Neutrophil (primary cell): ENCODE measurements around the gene TRERF1.
A peak's percentile ranks its signal among the peaks of the same experiment; 100 is the strongest.

ENCODE experiments used
- H3K27ac ChIP-seq: fragments of 200-600 bp; sonication (generic); 2 replicates; pipeline ENCODE4 v1.5.1; 2016; ENCODE audit warnings: mild to moderate bottlenecking, moderate library complexity
- H3K27me3 ChIP-seq: fragments of 200-600 bp; sonication (generic); 2 replicates; pipeline ENCODE4 v1.6.0; 2016; ENCODE audit warnings: mild to moderate bottlenecking
- H3K36me3 ChIP-seq: fragments of 200-600 bp; sonication (generic); 2 replicates; pipeline ENCODE4 v1.5.1; 2017
- H3K4me1 ChIP-seq, 2 experiments: fragments of 200-600 bp in 1 of 2; sonication (generic) in 1 of 2; 1 replicate in 1 of 2; 2 replicates in 1 of 2; pipeline versions ENCODE4 v1.5.1 to v1.6.1; 2013 to 2016; ENCODE audit warnings: low read depth in 1 of 2, low read length in 1 of 2, mild to moderate bottlenecking in 1 of 2, moderate library complexity in 1 of 2; ENCODE audit not compliant: control insufficient read depth in 1 of 2, insufficient read depth in 1 of 2
- H3K4me3 ChIP-seq, 2 experiments: fragments of 200-600 bp in 1 of 2; sonication (generic) in 1 of 2; 1 replicate in 1 of 2; 2 replicates in 1 of 2; pipeline ENCODE4 v1.5.1; 2013 to 2016; ENCODE audit warnings: low read depth in 1 of 2, low read length in 1 of 2, mild to moderate bottlenecking in 1 of 2, moderate library complexity in 1 of 2
- H3K9me3 ChIP-seq: fragments of 200-600 bp; sonication (generic); 2 replicates; pipeline ENCODE4 v1.5.1; 2016
- TF ChIP-seq, protein P1 (sequence below): fragments of 200-600 bp; sonication (generic); IDR thresholded peaks from 2 replicates; pipeline ENCODE4 v1.5.1; 2016; ENCODE audit warnings: antibody characterized with exemption

Gene TRERF1

DNA sequence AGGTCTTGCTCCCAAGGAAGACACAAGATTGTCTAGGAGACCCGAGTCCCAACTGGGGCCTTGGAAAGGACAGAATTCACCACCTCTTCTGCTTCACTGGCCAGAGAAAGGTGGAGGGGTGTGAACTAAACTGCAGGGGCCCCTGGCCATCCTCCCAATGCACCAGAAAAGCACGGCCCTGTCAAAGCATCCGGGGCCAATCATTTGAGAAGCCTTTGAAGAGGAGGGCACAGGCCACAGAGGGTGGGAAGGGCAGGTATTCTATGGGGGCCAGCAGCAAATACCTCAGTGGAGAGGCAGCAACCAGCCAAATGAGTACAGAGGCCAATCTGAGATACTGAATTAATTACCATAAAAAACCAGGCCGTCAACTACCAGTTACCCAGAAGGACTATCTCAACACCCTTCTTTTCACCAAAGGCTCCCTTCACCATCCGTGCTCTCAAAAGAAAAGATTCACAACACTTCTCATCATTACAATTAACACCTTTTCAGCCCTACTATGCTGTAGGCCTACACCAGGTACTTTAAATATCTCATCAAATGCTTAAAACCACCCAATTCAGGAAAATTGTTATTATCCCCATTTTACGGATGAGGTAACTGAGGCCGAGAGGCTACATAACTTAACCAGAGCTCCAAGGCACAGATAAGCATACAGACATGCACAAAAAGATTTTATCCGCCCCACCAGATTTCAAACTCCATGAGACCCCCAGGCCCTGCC is 50.7 kb downstream of the TRERF1 start:
- Histone ChIP-seq H3K4me1 (peaks cover 4 to 8% of the 10 kb centered on the region in 2 experiments), H3K9me3 (no peaks in the 10 kb centered on the region), H3K4me3 (no peak overlapping the region), H3K27ac (no peak overlapping the region), H3K36me3 (no peaks in the 10 kb centered on the region), H3K27me3 (no peaks in the 10 kb centered on the region)
- TF ChIP-seq, protein P1, sequence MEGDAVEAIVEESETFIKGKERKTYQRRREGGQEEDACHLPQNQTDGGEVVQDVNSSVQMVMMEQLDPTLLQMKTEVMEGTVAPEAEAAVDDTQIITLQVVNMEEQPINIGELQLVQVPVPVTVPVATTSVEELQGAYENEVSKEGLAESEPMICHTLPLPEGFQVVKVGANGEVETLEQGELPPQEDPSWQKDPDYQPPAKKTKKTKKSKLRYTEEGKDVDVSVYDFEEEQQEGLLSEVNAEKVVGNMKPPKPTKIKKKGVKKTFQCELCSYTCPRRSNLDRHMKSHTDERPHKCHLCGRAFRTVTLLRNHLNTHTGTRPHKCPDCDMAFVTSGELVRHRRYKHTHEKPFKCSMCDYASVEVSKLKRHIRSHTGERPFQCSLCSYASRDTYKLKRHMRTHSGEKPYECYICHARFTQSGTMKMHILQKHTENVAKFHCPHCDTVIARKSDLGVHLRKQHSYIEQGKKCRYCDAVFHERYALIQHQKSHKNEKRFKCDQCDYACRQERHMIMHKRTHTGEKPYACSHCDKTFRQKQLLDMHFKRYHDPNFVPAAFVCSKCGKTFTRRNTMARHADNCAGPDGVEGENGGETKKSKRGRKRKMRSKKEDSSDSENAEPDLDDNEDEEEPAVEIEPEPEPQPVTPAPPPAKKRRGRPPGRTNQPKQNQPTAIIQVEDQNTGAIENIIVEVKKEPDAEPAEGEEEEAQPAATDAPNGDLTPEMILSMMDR = no peak

- TF ChIP-seq, protein P1 = no peak
- Histone ChIP-seq H3K36me3 (no peaks in the 10 kb centered on the region), H3K4me1 (peaks cover 10 to 16% of the 10 kb centered on the region in 2 experiments), H3K4me3 (no peak overlapping the region), H3K9me3 (no peaks in the 10 kb centered on the region), H3K27me3 (no peaks in the 10 kb centered on the region), H3K27ac (no peak overlapping the region)
These were observed 51.5 kb downstream of the TRERF1 start for GRCh38 chr6:42400061-42400760.

GRCh38 chr6:42396720-42397119 is 55.0 kb downstream of the TRERF1 start:
- Histone ChIP-seq H3K27me3 (no peaks in the 10 kb centered on the region), H3K4me3 (no peak overlapping the region), H3K9me3 (no peaks in the 10 kb centered on the region), H3K36me3 (no peaks in the 10 kb centered on the region), H3K27ac (no peak overlapping the region), H3K4me1 (peaks cover 32 to 36% of the 10 kb centered on the region in 2 experiments)
- TF ChIP-seq, protein P1 = no peak

GRCh38 chr6:42394881-42395620 is 56.7 kb downstream of the TRERF1 start:
- H3K9me3 ChIP-seq = no peaks in the 10 kb centered on the region
- TF ChIP-seq, protein P1 = no peak
- H3K4me3 ChIP-seq = peak overlapping the region in 1 of 2 experiments; percentile 4
- H3K36me3 ChIP-seq = no peaks in the 10 kb centered on the region
- peak overlapping the region; percentile 84 for H3K27ac ChIP-seq
- H3K27me3 ChIP-seq = no peaks in the 10 kb centered on the region
- peaks cover 38 to 47% of the 10 kb centered on the region in 2 experiments for H3K4me1 ChIP-seq

- Histone ChIP-seq H3K9me3 (no peaks in the 10 kb centered on the region), H3K27ac (peak overlapping the region; percentile 84), H3K36me3 (no peaks in the 10 kb centered on the region), H3K27me3 (no peaks in the 10 kb centered on the region), H3K4me3 (no peak overlapping the region), H3K4me1 (peaks cover 42 to 56% of the 10 kb centered on the region in 2 experiments)
- TF ChIP-seq, protein P1 = no peak
These were observed 57.6 kb downstream of the TRERF1 start for GRCh38 chr6:42394151-42394550.
